NCI-H524 treated with DMSO at 0.1 percent for 48 hours (cell line): ENCODE data around the gene NUCKS1.

Experiments
- DNase-seq: peaks from one replicate; lab custom pipeline; 2025; lab: John Stamatoyannopoulos, UW

The NUCKS1 gene

GRCh38 chr1:205668951-205669340 is 81.0 kb downstream of the NUCKS1 start:
- DNase-seq, result no peak

- DNase-seq, result no peak
These were observed 81.9 kb downstream of the NUCKS1 start for GRCh38 chr1:205667909-205668643.

GRCh38 chr1:205666372-205667166 is 83.4 kb downstream of the NUCKS1 start:
- DNase-seq, result no peak

DNA sequence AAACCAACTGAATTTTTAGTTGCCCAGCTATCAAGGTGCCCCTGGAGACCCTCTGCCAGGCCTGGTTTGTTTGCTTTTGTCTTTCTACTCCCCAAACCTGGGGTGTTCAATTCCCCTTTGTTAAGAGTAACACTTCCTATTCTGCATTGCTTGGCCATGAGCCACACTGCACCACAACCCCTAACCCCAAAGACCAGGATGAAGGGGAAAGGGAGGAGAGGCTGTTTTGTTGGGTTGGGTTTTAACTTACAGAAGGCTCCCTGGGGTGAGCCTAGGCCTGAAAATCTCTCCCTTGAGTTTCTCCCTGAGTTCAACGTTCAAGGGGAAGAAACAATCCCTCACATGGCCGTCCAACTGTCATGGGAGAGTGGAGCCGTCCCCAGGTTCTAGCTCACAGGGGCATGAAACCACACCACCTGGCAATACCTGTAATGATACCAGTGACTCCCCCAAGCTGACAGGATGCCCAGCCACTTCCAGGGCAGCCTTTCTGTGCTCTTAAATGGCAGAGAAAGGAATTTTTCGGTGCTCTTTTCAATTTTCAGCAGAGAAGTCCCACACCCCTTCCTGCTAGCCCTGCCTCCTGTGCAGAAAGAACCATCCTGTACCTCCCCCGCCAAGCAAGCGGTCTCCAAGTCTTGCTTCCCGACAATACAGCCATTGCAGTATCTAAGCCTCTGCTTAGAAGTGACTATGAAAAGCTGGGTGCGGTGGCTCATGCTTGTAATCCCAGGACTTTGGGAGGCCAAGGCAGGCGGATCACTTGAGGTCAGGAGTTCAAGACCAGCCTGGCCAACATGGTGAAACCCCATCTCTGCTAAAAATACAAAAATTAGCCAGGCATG is 84.6 kb downstream of the NUCKS1 start:
- no peak for DNase-seq

GRCh38 chr1:205664399-205665017 is 85.5 kb downstream of the NUCKS1 start:
- no peak for DNase-seq

GRCh38 chr1:205663286-205663936 is 86.6 kb downstream of the NUCKS1 start:
- DNase-seq, result no peak
